RPMI7951 (cell line): Measurements from ENCODE around the gene BMP6. TPM values are rescaled to one million over a fixed set of nuclear protein-coding genes. Genes with fewer than 3 reads are reported as not detected.

ENCODE experiments used
- DNase-seq: peaks from one replicate; pipeline ENCODE4 v3.0.0-alpha.2; 2012; ENCODE audit warnings: low read depth
- total RNA-seq: library from RNA; depleted of rRNA; stranded (reverse); fragments of >200 nt; shearing (Covaris generic); gene quantifications from 2 replicates; pipeline ENCODE4 v1.2.3, GENCODE V29; 2014

BMP6 gene
- total RNA-seq, 1 experiment from 2014 or later = not detected

GRCh38 chr6:7719364-7719850 is 6.5 kb upstream of the BMP6 start:
- DNase-seq = no peak

- DNase-seq = no peak
These were observed 5.6 kb upstream of the BMP6 start for GRCh38 chr6:7720346-7720745.

DNA sequence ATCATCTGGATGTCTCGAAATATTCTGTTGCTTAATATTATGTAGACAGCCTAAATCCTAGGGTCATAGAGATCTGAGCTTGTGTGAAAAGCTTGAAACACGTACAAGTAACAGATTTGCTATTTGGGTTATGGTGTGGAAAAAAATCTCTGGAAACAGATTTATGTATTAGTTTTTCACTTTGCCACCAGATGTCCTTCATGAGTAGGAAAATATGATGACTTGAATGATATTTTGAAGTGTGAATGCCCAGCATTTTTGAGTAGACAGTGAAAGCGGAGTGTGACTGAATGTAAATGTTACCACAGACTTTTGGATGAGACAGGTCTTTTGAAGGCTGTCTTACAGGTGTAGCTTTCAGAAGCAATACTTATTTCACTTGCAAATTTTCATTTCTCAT is 4.2 kb upstream of the BMP6 start:
- DNase-seq = peak; percentile 25

GRCh38 chr6:7723041-7723447 is 2.9 kb upstream of the BMP6 start:
- DNase-seq = peak; percentile 67

- DNase-seq = no peak
These were observed 2.3 kb upstream of the BMP6 start for GRCh38 chr6:7723554-7723953.

GRCh38 chr6:7725412-7725811 is 487 bp upstream of the BMP6 start:
- DNase-seq = peak; percentile 13

- DNase-seq = no peak
These were observed 652 bp downstream of the BMP6 start for GRCh38 chr6:7726416-7727085.

DNA sequence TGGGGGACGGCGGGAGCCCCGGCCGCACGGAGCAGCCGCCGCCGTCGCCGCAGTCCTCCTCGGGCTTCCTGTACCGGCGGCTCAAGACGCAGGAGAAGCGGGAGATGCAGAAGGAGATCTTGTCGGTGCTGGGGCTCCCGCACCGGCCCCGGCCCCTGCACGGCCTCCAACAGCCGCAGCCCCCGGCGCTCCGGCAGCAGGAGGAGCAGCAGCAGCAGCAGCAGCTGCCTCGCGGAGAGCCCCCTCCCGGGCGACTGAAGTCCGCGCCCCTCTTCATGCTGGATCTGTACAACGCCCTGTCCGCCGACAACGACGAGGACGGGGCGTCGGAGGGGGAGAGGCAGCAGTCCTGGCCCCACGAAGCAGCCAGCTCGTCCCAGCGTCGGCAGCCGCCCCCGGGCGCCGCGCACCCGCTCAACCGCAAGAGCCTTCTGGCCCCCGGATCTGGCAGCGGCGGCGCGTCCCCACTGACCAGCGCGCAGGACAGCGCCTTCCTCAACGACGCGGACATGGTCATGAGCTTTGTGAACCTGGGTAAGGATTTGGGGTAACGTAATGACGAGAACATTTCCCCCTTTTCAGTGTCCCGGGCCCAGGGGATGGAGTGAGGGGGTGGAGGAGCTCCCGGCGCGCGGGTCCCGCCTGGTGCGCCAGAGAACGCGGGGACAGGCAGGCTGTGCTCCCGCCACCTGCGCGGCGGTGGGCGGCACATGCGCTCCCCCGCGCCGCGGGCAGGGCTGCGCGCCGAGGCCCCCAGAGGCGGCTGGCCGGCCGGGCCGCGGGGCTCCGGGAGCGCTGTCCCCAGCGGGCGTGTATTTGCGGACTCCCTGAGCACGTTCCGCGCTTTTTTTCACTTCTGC is 1.4 kb downstream of the BMP6 start:
- DNase-seq = no peak

DNA sequence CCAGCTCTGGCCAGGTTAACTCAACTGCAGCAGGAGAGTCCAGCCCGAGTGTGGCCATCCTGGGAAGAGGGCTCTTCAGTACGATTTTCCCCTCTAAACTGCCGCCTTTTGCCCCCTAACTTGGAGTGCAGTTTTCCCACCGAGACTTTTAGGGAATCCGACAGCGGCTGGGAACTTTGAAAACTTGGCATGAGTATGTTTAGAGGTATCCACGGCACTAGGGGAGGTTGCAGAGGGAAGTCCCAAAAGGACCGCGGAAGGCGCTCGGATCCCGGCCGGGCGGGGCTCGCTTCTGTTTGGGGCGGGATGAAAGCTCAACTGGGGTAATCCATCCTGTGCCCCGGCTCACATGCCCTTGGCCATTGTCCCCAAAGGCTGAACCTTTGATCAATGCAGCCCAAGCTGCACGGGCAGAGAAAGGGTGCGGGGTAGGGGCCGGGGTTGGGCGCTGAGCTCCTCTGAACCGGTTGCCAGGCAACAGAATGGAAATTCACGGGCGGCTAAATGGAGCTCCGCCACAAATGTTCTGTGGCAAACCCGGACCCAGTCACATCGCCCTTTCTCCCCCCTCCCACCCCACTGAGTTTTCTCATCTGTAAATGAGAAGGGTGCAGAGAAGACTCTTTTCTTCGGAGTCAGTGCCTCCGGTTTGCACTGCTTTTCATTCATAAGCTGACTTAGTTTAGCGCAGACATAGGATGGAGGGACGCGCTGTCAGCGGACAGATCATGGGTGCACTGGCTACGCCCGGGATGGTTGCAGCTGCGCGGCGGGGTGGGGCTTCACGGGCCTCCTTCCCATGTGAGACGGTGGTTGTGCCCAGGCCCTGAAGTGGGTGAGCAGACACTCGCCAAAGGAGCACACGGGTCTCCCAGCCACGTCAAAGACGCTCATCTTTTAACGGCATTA is 2.3 kb downstream of the BMP6 start:
- no peak for DNase-seq

GRCh38 chr6:7728855-7729590 is 3.1 kb downstream of the BMP6 start:
- no peak for DNase-seq

DNA sequence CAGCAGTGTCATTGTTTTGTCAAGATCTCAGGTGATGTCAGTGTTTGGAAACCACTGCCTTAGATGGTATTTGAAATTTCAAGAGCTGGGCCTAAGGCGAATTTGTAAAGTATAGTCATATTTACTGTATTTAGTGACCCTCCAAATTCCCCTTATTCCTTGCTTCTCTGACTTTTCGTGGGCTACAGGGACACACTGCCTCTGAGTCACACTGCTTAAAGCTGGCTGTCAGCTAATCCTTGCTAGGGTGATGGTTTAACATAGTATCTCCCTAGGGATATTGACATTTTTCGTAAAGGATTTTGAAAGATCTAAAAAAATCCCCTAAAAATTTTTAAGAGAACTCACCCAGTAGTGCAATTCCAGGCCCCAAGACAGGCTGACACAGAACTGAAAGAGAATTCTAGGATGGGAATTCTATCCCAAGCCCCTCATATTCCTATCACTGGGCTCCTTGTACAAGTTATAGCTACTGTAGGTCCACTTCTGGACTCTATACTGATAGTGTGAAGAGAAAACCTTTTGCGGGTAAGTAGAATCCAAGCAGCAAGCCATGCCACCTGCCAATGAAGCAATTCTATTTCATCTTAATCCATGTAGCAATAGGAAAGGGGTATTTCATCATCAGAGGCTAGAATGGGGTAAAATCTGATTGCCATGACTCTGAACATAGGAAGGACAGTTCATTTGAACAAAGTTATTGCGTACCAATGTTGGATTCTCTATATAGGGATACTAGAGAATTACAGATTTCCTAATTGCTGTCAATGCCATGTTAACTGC is 4.3 kb downstream of the BMP6 start:
- no peak for DNase-seq

DNA sequence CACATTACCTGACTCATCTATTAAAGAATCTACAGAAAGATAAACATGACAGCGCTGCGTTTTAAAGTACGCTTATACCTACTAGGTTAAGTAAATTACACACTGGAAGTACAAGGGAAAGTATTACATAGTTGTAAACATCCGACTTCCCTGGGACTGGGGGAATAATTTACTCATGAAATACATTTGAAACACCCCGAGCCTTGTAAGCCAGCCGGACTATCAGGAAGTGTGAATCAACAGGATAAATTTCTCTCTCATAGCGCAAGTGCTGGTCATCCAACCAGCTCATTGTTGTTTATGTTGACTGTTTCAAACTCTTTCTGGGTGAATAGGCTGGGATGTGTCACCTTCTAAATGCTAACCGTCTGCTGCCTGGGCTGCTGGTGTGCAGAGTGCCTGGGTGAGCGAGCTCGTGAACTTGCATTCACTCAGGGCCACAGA is 4.9 kb downstream of the BMP6 start:
- DNase-seq = peak; percentile 52

DNA sequence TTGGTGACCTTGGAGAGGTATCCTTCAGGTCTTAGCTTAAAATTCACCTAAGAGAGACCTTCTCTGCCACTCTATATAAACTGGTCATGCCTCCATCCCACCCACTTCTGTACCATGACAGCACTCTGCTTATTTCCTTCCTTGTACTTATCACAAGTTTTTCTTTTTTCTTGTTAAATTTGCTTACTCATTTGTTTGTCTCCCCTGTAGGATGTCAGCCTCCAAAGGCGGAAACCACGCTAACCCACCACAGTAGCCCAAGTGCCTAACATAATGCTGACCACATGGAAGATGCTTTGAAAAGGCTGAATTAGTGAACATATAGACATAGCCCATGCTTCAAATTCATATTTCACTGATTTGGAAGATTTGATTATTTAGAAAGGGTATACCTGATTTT is 5.4 kb downstream of the BMP6 start:
- no peak for DNase-seq

DNA sequence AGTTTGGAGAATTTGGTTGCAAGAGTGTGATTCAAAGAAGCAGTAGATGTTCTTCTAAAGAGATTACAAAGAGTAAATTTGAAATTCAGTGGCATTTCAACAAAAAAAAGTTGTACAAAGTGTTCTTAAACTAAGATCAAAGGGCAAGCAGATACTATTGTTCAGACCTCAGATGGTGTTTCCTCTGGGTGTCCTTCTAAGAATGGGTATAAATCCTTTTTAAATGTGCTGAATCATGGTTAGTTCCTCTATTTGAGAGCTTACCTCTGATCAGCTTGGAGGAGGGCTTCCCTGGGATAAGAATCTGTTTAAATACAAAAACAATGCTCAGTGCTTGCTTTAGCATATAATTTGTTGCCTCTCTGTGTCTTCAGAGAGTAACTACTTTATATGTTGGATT is 6.3 kb downstream of the BMP6 start:
- DNase-seq = no peak

DNA sequence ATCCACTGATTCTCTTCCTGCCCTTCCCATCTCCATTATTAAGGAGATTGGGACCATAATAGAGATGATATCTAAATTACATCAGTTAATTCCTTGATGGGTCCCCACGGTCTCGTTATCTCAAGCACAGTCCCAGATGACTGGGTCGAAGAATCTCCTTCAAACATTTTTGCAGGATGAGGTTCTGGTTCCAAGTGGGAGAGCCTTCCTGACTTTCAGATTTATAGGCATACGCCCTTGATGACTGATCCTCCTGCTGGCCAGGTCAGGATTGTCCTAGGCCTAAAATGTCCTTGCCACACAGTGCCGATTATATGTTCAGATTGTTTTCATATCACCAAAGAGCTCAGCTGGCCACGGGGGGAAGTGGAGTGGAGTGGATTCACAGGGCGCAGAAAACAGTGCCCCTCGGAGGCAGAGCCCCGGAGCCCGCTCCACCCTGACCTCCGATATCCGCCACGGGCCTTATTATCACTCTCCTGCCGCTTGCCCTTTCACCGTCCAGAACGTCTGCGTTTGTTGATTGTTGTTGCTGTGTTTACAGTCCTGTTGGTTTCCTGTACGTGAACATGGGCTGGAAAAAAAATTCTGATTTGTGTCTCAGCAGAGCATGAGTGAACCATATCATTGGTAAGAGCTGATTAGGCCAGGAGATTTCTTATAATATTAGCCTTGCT is 8.9 kb downstream of the BMP6 start:
- DNase-seq = no peak

DNA sequence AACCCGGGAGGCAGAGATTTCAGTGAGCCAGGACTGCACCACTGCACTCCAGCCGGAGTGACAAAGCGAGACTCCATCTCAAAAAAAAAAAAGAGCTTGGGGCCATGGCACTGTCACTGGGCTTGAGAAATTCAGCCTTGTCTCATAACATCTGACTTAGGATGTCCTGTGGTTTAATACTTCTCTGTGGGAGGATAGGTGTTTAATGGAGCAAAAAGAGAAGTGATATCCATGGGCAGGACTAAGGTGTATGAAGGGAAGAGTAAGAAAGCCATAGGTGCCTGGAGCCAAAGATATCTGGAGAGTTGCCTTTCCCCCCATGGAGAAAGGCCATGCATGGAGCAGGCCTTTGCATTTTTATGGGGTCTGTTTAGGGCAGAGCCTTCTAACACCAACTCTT is 11.2 kb downstream of the BMP6 start:
- DNase-seq = no peak

- DNase-seq = no peak
These were observed 12.0 kb downstream of the BMP6 start for GRCh38 chr6:7737867-7738266.

DNA sequence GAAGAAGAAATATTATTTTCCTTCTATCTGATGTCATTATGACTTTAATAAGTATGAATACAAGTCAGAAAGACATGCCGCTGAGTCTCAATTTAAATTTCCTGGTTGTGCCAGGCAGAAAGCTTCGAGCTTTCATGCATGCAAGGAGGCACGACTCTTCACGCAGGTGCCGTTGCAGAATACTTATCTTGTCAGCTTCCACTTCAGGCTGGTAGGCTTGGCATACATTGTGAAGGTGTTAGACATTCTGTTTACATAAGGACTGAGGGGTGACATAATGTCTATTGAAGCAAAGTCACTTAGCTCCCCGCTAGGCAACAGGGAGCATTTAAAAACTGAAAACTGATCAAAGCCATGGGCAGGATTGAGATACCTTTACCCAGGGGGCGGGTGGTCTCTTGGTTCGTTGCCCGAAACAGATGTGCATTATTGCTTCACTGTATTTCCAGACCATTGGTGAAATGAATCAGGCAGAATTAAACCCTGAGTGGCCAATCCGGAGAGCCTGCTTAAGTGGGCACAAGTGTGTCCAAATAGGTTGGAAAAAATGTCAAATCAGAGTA is 16.4 kb downstream of the BMP6 start:
- no peak for DNase-seq

DNA sequence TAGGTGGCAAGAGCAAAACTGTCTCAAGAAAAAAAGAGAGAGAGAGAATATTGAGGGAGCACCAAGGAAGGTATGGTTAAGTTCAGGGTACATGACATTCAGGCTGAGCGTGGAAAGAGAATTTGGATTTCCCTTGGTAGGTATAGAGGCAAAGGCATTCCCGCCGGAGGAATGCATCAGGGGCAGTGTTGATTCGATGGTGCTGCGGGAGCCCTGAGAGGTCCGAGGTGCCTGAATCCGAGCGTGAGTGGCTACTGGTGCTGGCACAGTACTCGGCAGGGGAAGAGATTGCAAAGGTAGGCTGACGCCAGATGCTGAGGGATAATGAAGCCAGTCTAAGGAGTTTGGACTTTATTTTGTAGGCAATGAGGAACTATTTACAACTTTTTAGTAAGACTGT is 20.0 kb downstream of the BMP6 start:
- DNase-seq = no peak

- DNase-seq = no peak
These were observed 21.1 kb downstream of the BMP6 start for GRCh38 chr6:7747016-7747415.
